DND-41 (cell line): ENCODE measurements around the gene KCTD21.

Experiments
- ATAC-seq: fragments of 200-7000 bp; cut with Tn5 transposase; 3 replicates; pipeline ENCODE4 v1.9.1; 2021; ENCODE audit warnings: low read depth; ENCODE audit not compliant: insufficient read depth
- DNase-seq: peaks from one replicate; pipeline ENCODE4 v3.0.0-alpha.2; 2020
- H2AFZ ChIP-seq: 2 replicates; pipeline ENCODE4 v1.6.0; 2012; ENCODE audit warnings: low read depth, low read length
- H3K27ac ChIP-seq: 2 replicates; pipeline ENCODE4 v1.5.1; 2012; ENCODE audit warnings: low read length, inconsistent platforms
- H3K27me3 ChIP-seq: fragments of 200-600 bp; sonication (generic); 2 replicates; pipeline ENCODE4 v1.6.0; 2012; ENCODE audit warnings: low read length, mild to moderate bottlenecking, inconsistent platforms; ENCODE audit not compliant: insufficient read depth, poor library complexity
- H3K36me3 ChIP-seq: 2 replicates; pipeline ENCODE4 v1.5.1; 2012; ENCODE audit warnings: low read length, inconsistent platforms; ENCODE audit not compliant: insufficient read depth
- H3K4me1 ChIP-seq: 2 replicates; pipeline ENCODE4 v1.5.1; 2012; ENCODE audit warnings: mild to moderate bottlenecking, low read length; ENCODE audit not compliant: insufficient read depth
- H3K4me2 ChIP-seq: 2 replicates; pipeline ENCODE4 v1.6.0; 2012; ENCODE audit warnings: mild to moderate bottlenecking, moderate library complexity, low read length, inconsistent platforms; ENCODE audit not compliant: insufficient read depth
- H3K4me3 ChIP-seq, 2 experiments: fragments of 200-600 bp in 1 of 2; shearing (Covaris generic) in 1 of 2; 2 replicates each; pipeline ENCODE4 v1.5.1; 2012 to 2016; ENCODE audit warnings: inconsistent platforms in 2 of 2, low read length in 2 of 2, mild to moderate bottlenecking in 2 of 2, low read depth in 1 of 2, moderate library complexity in 1 of 2
- H3K79me2 ChIP-seq: 2 replicates; pipeline ENCODE4 v1.6.0; 2012; ENCODE audit warnings: low read length, inconsistent platforms; ENCODE audit not compliant: insufficient read depth
- H3K9ac ChIP-seq: 2 replicates; pipeline ENCODE4 v1.6.0; 2012; ENCODE audit warnings: low read depth, mild to moderate bottlenecking, inconsistent platforms, low read length, moderate library complexity
- H3K9me3 ChIP-seq: 2 replicates; pipeline ENCODE4 v1.5.1; 2012; ENCODE audit warnings: low read length, moderate library complexity, mild to moderate bottlenecking, inconsistent platforms; ENCODE audit not compliant: insufficient read depth, severe bottlenecking
- H4K20me1 ChIP-seq: 2 replicates; pipeline ENCODE4 v1.6.0; 2012; ENCODE audit warnings: low read length; ENCODE audit not compliant: insufficient read depth
- EZH2 ChIP-seq: IDR thresholded peaks from 3 replicates; pipeline ENCODE4 v1.6.1; 2012; ENCODE audit warnings: borderline replicate concordance, low read depth, mild to moderate bottlenecking, moderate library complexity, low read length, inconsistent platforms; ENCODE audit not compliant: severe bottlenecking
- TF ChIP-seq, protein P1 (sequence below): IDR thresholded peaks from 2 replicates; pipeline ENCODE4 v1.5.1; 2012; ENCODE audit warnings: borderline replicate concordance, low read length, moderate library complexity, mild to moderate bottlenecking; ENCODE audit not compliant: poor library complexity, severe bottlenecking; ENCODE audit errors: extremely low read depth

KCTD21 gene

DNA sequence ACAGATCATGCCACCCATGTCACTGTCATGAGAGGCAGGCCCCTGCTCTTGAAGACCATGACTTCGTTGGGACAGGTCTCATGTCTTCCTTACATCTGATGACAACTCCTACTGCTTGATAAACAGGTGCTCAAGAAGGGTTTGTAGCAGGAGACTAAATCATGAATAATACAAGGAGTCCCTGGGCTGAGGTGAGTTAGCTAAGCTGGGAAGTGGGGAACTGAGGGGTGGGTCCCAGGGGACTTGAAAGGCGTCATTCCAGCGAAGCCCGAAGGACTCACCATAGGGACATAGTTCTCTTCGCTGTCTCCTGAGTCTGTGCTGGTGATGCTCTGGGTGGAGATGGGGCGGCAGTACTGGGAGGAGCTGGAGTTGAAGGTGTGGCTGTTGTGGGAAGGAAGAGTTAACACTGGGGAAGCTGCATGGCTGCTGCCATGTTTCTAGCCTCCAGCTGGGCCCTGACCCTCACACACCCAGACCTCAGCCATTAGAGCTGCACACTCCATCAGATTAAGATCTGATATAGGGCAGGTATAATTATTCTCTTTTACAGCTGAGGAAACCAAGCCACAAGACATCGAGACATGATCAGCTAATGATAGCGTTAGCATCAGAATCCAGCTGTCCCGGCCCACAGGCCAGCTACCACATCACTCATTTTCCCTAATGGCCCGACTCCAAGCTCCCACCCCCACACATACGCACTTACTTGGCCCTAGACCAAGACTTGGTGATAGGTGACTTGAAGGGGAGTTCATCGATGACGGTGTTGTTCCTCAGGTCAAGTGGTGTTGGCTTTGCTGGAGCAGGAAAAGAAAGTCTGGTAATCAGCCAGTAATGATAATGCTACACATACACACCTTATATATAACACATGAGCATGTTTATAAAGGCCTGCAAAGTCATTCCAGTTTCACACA is 33.2 kb upstream of the KCTD21 start:
- DNase-seq (no peak), ATAC-seq (no peak)
- Histone ChIP-seq H3K27ac (no peak overlapping the region; the same call in 1 of the 2 replicates), H3K4me2 (no peak overlapping the region), H3K27me3 (no peaks in the 10 kb centered on the region), H3K4me1 (no peaks in the 10 kb centered on the region), H3K4me3 (no peak overlapping the region), H3K36me3 (peaks cover 96% of the 10 kb centered on the region), H4K20me1 (no peaks in the 10 kb centered on the region), H3K9ac (no peak overlapping the region), H3K9me3 (no peaks in the 10 kb centered on the region), H3K79me2 (peaks cover 21% of the 10 kb centered on the region), H2AFZ (no peak overlapping the region)
- TF ChIP-seq, protein P1, sequence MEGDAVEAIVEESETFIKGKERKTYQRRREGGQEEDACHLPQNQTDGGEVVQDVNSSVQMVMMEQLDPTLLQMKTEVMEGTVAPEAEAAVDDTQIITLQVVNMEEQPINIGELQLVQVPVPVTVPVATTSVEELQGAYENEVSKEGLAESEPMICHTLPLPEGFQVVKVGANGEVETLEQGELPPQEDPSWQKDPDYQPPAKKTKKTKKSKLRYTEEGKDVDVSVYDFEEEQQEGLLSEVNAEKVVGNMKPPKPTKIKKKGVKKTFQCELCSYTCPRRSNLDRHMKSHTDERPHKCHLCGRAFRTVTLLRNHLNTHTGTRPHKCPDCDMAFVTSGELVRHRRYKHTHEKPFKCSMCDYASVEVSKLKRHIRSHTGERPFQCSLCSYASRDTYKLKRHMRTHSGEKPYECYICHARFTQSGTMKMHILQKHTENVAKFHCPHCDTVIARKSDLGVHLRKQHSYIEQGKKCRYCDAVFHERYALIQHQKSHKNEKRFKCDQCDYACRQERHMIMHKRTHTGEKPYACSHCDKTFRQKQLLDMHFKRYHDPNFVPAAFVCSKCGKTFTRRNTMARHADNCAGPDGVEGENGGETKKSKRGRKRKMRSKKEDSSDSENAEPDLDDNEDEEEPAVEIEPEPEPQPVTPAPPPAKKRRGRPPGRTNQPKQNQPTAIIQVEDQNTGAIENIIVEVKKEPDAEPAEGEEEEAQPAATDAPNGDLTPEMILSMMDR: no peak
- no peak for TF ChIP-seq EZH2

DNA sequence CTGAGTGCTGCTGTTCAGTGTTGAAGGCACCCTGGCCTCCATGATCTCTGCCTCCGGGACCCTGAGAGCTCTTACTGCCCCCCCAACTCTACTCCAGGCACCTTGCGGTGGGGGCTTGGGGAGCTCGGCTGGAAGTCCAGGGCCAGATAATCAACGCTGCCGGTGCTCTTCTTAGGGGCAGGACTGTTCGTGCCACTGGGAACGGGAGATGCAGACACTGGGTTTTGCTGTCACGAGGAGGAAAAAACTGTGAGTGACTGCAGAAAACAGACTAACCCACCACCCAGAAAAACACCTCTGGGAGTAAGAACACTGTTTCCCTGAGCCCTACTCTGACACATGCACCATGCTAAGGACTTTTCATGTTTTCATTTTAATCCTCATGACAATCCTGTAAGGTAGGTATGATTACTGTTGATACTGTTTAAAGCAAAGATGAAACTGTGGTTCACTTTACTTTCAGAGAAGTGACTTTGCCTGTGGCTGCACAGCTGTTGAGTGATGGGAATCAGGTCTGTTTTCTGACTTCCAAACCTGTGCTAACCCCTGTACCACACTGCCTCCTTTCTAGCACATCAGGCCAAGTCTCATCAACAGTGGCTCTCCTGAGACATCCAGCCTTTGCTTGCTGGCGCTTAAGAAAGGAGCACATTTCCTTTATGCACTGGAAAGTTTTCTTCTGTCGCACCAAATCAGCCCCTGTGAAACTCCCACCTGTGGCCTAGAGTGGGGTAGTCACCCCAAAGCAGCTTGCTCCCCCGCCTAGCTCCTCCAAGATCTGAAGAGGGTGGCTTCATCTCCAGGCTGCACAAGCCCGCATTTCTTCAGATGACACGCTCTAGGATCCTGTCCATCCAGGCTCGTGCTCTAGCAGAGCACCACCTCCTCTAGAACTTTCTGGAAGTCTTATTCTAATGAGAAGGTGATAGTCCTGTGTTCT is 32.1 kb upstream of the KCTD21 start:
- no peak overlapping the region for H3K4me3 ChIP-seq
- H2AFZ ChIP-seq: no peak overlapping the region
- no peak for ATAC-seq
- no peak for DNase-seq
- no peak overlapping the region for H3K27ac ChIP-seq
- no peaks in the 10 kb centered on the region for H4K20me1 ChIP-seq
- no peak overlapping the region for H3K4me2 ChIP-seq
- H3K9ac ChIP-seq: no peak overlapping the region
- peaks cover 97% of the 10 kb centered on the region for H3K36me3 ChIP-seq
- TF ChIP-seq, protein P1: no peak
- no peak for TF ChIP-seq EZH2
- peaks cover 13% of the 10 kb centered on the region for H3K79me2 ChIP-seq
- no peaks in the 10 kb centered on the region for H3K9me3 ChIP-seq
- no peaks in the 10 kb centered on the region for H3K27me3 ChIP-seq
- H3K4me1 ChIP-seq: peaks cover 8% of the 10 kb centered on the region

DNA sequence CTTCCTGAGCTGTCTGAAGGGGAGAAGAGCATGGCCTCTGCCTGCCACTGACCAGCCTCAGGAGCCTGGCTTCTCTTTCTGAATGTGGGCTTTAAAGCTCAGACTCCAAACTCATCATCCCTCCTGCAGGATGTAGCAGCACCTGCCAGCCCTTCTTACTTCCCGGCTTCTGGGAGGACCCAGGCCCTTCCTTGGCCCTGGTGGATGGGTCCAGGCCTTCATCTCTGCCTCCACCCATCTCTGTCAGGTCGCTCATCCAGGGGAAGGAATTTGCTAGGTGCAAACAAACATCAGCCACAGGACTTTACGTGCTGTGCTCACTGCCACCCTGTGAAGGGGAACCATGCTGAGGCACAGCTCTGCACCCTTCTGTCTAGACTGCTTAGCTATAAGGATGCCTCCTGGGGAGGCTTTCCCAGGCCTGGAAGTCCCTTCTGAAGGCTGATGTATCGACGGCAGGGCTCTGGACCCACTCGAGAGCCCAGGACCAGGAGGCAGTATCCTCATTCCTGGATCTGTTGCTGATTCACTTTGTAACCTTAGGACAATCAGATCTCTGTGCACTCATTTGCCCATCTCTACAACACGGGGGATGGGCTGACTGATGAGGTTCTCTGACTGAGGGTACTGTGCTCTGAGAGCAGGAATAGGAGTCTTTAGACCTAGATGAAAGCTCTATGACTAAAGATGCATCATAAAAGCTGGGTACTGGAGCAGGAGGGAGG is 31.2 kb upstream of the KCTD21 start:
- Histone ChIP-seq H2AFZ (no peak overlapping the region), H3K27me3 (no peaks in the 10 kb centered on the region), H3K4me1 (peaks cover 16% of the 10 kb centered on the region), H3K9ac (no peak overlapping the region), H3K27ac (peak overlapping the region; percentile 47), H3K79me2 (peaks cover 9% of the 10 kb centered on the region), H3K9me3 (no peaks in the 10 kb centered on the region), H3K4me2 (no peak overlapping the region), H3K4me3 (no peak overlapping the region), H4K20me1 (no peaks in the 10 kb centered on the region), H3K36me3 (peaks cover 97% of the 10 kb centered on the region)
- TF ChIP-seq, protein P1: no peak
- TF ChIP-seq EZH2: no peak
- DNase-seq: no peak
- no peak for ATAC-seq
